Thoracic aorta (tissue), 2 donors: ENCODE measurements around the gene ABHD2. TPM values are rescaled to one million over a fixed set of nuclear protein-coding genes. Genes with fewer than 3 reads are reported as not detected.
"Not testable (repeated sequence)": the region's sequence is repeated elsewhere in the genome, so short reads cannot be mapped to it uniquely, and the experiment has no call there.

Source experiments
- ATAC-seq: fragments of 150-250 bp; one replicate; pipeline ENCODE4 v1.8.0; 2017; ENCODE audit warnings: low read depth; ENCODE audit not compliant: insufficient number of reproducible peaks, low FRiP score
- DNase-seq: peaks from one replicate; pipeline ENCODE4 v3.0.0-alpha.2; 2020; ENCODE audit warnings: low spot score
- H3K27ac ChIP-seq, 2 donors: fragments of 200-600 bp; sonication (generic); 1 replicate in 1 of 2; 2 replicates in 1 of 2; pipeline ENCODE4 v1.5.1; 2016; ENCODE audit warnings: mild to moderate bottlenecking in 2 of 2, moderate library complexity in 2 of 2
- H3K27me3 ChIP-seq: fragments of 200-600 bp; sonication (generic); replicated peaks from 2 replicates; pipeline ENCODE4 v1.6.0; 2016; ENCODE audit warnings: mild to moderate bottlenecking; ENCODE audit not compliant: insufficient read depth
- H3K36me3 ChIP-seq: fragments of 200-600 bp; sonication (generic); one replicate; pipeline ENCODE4 v1.5.1; 2016
- H3K4me1 ChIP-seq, 2 donors: fragments of 200-600 bp; sonication (generic); 1 replicate in 1 of 2; 2 replicates in 1 of 2; pipeline versions ENCODE4 v1.5.1 to v1.6.0; 2016; ENCODE audit warnings: low read depth in 2 of 2, mild to moderate bottlenecking in 1 of 2; ENCODE audit not compliant: control insufficient read depth in 1 of 2
- H3K4me3 ChIP-seq: fragments of 200-600 bp; sonication (generic); 2 replicates; pipeline ENCODE4 v1.5.1; 2016; ENCODE audit warnings: mild to moderate bottlenecking
- H3K9me3 ChIP-seq: fragments of 200-600 bp; sonication (generic); 2 replicates; pipeline ENCODE4 v1.5.1; 2016
- CTCF ChIP-seq: fragments of 200-600 bp; sonication (generic); IDR thresholded peaks from one replicate; pipeline ENCODE4 v1.5.1; 2019; ENCODE audit warnings: antibody characterized with exemption
- total RNA-seq, 2 donors: library from RNA; depleted of rRNA; stranded (reverse); fragments of >200 nt; gene quantifications; one replicate each; pipeline versions ENCODE4 v1.1.0 to v1.2.3, GENCODE V29; 2016

The ABHD2 gene
- total RNA-seq, 2 donors from 2014 or later, result 177 to 283 TPM

DNA sequence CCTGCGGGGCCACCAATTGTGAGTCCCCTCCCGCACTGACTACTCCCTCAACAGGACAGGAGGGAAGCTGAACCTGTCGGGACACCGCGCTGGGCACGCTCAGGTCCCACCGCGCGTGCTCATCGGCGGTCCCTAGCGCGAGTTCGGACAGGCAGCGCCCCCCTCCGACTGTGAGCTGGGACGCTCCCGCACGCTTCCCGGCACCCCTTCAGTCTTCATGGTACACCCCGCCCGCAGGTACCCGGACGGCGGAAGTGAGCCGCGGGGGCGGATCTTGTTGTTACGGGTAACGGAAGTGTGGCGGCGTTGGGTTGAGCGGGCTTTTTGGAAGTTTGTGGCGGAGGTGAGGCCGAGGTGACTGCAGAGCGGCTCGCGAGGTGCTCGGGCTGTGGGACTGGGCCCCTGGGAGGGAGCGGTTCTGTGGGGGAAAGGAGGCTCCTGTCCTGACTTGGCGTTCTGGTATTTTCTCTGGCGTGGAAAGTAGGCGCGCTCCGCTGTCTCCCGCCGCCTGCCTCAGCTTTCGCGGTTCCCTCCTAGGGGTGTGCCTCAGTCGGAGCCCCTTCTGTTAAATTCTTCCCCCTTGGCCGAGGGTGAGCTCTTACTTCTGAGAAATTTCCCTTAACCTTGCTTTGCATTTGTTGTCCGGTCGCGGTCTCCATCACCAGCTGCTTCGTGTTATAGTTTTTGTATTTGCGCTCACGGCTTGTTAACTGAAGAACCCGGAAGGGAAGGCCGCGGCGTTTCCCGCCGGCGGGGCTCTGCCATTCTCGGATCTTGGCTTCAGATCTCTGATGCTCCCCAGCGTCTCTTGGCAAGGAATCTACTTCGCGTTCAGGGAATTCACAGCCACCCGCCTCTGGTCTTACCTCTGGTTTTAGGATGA lies 155.7 kb downstream of the ABHD2 start, which contains the start of gene FANCI:
Gene FANCI (plus strand): TSS at position 289 of the 883 bp plus-strand sequence. CDS start 3,669 bp downstream, outside the sequence.
- no peaks in the 10 kb centered on the region for H3K36me3 ChIP-seq
- ATAC-seq, result peak; percentile 94
- DNase-seq, result peak; percentile 89
- H3K4me3 ChIP-seq, result peak within 1 kb of the TSS; percentile 93
- no peaks in the 10 kb centered on the region for H3K9me3 ChIP-seq
- peaks cover 6 to 16% of the 10 kb centered on the region in 2 donors for H3K4me1 ChIP-seq
- no peaks in the 10 kb centered on the region for H3K27me3 ChIP-seq
- no peak for TF ChIP-seq CTCF
- peak within 1 kb of the TSS in 1 of 2 donors; percentile 52 for H3K27ac ChIP-seq

GRCh38 chr15:89244574-89244903 lies 156.3 kb downstream of the ABHD2 start:
- Histone ChIP-seq H3K36me3 (no peaks in the 10 kb centered on the region), H3K4me1 (peaks cover 6 to 16% of the 10 kb centered on the region in 2 donors), H3K27ac (no peak overlapping the region), H3K27me3 (no peaks in the 10 kb centered on the region), H3K4me3 (peak overlapping the region; percentile 93), H3K9me3 (no peaks in the 10 kb centered on the region)
- DNase-seq (no peak), ATAC-seq (no peak)
- TF ChIP-seq CTCF, result no peak

GRCh38 chr15:89247446-89247845 lies 159.2 kb downstream of the ABHD2 start:
- DNase-seq (no peak), ATAC-seq (no peak)
- peaks cover 6 to 16% of the 10 kb centered on the region in 2 donors for H3K4me1 ChIP-seq
- H3K27ac ChIP-seq, result no peak overlapping the region
- H3K4me3 ChIP-seq, result no peak overlapping the region
- no peak for TF ChIP-seq CTCF
- H3K9me3 ChIP-seq, result no peaks in the 10 kb centered on the region
- H3K27me3 ChIP-seq, result no peaks in the 10 kb centered on the region
- no peaks in the 10 kb centered on the region for H3K36me3 ChIP-seq

- no peak for DNase-seq
- H3K27me3 ChIP-seq, result no peaks in the 10 kb centered on the region
- no peak overlapping the region for H3K4me3 ChIP-seq
- no peaks in the 10 kb centered on the region for H3K36me3 ChIP-seq
- no peaks in the 10 kb centered on the region for H3K9me3 ChIP-seq
- peaks cover 6 to 10% of the 10 kb centered on the region in 2 donors for H3K4me1 ChIP-seq
- no peak overlapping the region for H3K27ac ChIP-seq
- ATAC-seq, result no peak
- no peak for TF ChIP-seq CTCF
These were observed 160.3 kb downstream of the ABHD2 start for GRCh38 chr15:89248584-89248983.

- DNase-seq, H3K4me3 ChIP-seq, H3K9me3 ChIP-seq, H3K27ac ChIP-seq, H3K4me1 ChIP-seq, H3K36me3 ChIP-seq, ATAC-seq, H3K27me3 ChIP-seq: not testable (repeated sequence)
These were observed 161.9 kb downstream of the ABHD2 start for GRCh38 chr15:89250142-89250541.

Other genes with a start within 250 kb of the ABHD2 start
- gene HAPLN3, start 192.9 kb upstream of the ABHD2 start, total RNA-seq, result 100 to 1,000 TPM; 111 to 173 TPM
- gene MFGE8, start 175.1 kb upstream of the ABHD2 start, total RNA-seq, result 1,000 to 10,000 TPM; 1,687 to 3,053 TPM
- not detected for gene RLBP1, start 133.1 kb downstream of the ABHD2 start, total RNA-seq
- gene FANCI, start 155.5 kb downstream of the ABHD2 start, total RNA-seq, result 10 to 100 TPM in 1 of 2 donors, 1 to 10 TPM in 1; 3.0 to 16.2 TPM
- 10 to 100 TPM; 89.2 to 89.8 TPM for gene POLG, start 246.4 kb downstream of the ABHD2 start, total RNA-seq